ENCODE data around the gene RGMA.
"Not testable (repeated sequence)": the region's sequence is repeated elsewhere in the genome, so short reads cannot be mapped to it uniquely, and the experiment has no call there.

RGMA gene

DNA sequence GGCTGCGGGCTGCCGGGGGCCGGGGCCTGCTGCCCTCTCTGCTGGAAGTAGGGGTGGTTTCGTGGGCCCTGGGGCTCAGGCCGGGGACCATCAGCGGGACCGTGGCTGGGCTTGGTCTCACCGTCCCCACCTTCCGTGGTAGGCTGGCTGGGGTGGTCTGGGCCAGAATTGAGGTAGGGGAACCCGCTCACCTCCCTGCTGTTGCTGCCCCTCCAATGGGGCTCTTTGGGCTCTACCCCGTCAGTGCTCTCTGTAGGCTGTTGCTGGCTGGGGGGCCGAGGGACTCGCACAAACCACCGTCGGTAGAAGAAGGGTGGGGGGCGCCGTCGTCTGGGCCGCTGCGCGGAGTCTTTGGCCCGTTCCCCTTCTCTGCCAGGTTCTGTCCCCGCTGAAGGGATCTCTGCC, 23.4 kb downstream of the RGMA start:
- no peak for DNase-seq

GRCh38 chr15:93063796-93064690, 25.0 kb downstream of the RGMA start:
- no peak for DNase-seq

GRCh38 chr15:93063262-93063671, 25.7 kb downstream of the RGMA start:
- no peak for DNase-seq

DNA sequence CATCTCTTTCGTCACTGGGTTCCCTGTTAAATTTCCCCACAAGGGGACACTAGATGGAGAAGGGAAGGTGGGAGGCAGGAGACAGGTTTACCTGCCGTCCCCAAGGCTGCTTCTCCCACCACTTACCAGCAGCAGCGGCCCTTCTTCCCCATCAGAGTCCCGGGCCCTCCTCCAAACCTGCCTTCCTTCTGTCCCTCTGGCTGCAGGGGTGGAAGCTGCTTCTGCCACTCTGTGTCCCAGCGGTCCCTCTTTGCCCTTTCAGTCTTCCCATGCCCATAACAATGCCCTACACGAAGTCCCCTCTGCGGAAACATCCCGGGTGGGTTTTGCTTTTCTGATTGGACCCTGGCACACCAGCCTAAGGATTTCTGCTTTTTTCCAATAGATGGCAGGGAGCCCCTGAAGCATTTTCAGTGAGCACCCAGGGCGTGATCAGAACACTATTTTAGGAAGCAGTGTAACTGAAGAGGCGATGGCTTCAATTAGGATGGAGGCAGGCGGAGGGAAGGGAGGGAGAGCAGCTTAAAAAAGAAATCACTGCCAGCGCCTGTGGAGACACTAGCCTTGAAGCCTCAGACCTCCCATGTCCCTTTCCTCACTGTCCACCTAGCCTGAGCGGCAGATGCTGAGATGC, 26.3 kb downstream of the RGMA start:
- DNase-seq, result not testable (repeated sequence)

- no peak for DNase-seq
These were observed 28.4 kb downstream of the RGMA start for GRCh38 chr15:93060336-93061248.

- no peak for DNase-seq
These were observed 29.6 kb downstream of the RGMA start for GRCh38 chr15:93059442-93059841.

GRCh38 chr15:93058904-93059427, 30.0 kb downstream of the RGMA start:
- no peak for DNase-seq

DNA sequence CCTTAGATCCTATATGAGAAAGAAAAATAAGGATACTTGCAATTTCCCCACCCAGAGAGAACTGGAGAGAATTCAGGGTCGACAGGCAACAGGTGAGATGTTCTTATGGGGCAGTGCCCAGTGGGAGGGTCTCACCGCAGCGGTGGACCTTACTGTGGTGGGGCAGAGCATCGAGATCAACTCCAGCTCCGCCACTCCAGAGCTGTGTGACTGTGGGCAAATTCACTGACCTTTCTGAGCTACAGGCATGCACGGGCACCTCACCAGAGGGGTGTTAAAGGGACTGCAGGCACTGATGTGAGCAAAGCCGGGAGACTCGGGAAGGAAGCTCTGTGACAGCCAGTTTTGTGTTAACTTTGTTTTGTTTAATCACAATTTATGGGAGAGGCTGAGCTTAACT, 30.9 kb downstream of the RGMA start:
- DNase-seq, result no peak

GRCh38 chr15:93057618-93058017, 31.4 kb downstream of the RGMA start:
- DNase-seq, result no peak

DNA sequence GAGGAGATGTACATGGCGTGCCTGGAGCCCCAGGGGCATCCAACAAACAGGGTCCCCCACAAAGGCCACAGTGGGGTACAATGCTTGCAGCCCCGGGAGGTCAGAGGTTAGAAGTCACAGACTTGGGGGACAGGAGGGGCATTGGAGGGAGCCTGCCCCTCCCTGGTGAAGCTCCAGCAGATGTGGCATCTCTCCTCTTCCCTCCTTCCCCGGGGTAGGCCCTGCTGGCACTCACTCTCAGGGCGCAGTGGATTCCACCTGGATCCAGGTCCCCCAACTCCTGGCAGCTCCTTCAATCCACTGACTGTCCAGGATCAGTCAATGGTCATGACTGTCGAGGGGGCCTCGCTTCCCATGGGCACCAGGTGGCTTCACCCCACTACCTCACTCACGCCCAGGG, 32.2 kb downstream of the RGMA start:
- DNase-seq, result no peak

DNA sequence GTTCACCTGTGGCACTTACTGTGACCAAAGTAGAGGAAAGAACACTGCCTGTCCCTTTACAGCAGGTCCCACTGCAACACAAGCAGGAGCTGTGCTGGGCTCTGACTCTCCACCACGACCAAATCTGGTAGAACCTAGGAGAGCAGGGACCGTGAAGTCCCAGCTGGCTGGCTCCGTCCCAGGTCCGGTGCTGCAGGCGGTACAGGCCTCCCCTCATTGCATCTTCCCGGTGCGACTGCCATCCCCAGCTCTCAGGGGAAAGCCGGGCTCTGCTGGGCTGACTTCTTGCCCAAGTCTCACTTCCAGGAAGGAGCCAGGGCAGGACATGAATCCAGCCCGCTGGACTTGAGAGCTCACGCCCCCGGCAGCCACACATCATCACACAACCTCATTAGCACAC, 33.8 kb downstream of the RGMA start:
- DNase-seq, result no peak

- DNase-seq, result no peak
These were observed 36.7 kb downstream of the RGMA start for GRCh38 chr15:93052090-93052879.

GRCh38 chr15:93051236-93052089, 37.5 kb downstream of the RGMA start:
- no peak for DNase-seq

DNA sequence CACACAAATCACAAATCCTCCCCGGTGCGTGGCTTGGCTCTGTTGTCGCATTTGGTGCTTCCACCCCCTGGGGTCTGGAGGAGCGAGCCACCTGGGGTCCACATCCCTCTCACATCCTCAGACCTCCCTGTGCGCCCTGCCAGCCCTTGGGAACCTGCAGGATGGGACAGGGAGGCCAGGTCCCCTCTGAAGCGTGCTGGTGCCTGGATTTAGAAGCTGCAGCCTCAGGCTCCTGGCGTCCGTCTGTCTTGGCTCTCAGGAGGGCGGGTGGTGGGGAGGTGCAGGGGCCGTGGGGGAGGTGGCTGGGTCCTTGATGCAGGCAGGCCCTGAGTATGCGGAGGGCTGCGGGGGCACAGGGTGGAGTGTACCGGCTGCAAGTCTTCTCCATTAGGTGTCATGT, 38.4 kb downstream of the RGMA start:
- no peak for DNase-seq

GRCh38 chr15:93049914-93050578, 39.0 kb downstream of the RGMA start:
- no peak for DNase-seq

GRCh38 chr15:93049233-93049632, 39.8 kb downstream of the RGMA start:
- DNase-seq, result no peak

- peak; percentile 82 for DNase-seq
These were observed 40.3 kb downstream of the RGMA start for GRCh38 chr15:93048759-93049161.

GRCh38 chr15:93048426-93048721, 40.6 kb downstream of the RGMA start:
- DNase-seq, result no peak

- DNase-seq, result no peak
These were observed 41.2 kb downstream of the RGMA start for GRCh38 chr15:93047621-93048425.

DNA sequence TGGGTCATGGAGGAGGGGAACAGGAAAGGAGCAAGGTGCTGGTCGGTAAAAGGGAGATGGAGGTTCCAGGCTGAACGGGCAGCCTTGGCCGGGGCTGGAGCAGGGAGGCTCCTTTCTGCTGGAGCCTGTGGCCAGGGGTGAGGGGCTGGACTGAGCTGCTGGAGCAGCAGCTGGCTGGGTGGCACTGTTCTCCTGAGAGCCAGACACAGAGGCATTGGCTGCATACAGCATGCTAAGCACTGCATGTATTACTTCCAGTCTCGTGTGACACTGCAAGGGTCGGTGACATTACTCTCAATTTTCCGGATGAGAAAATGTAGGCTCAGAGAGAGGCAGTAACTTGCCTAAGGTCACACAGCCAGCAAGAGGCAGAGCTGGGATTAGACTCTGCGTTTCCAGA, 42.3 kb downstream of the RGMA start:
- no peak for DNase-seq

Measured in femur (tissue), 1 donor.